GM12872 (cell line): ENCODE data around the gene GAS5.

ENCODE experiments used
- TF ChIP-seq, protein P1 (sequence below): IDR thresholded peaks from 3 replicates; pipeline ENCODE4 v1.5.1; 2011; ENCODE audit warnings: low read depth, mild to moderate bottlenecking, low read length, moderate library complexity; ENCODE audit not compliant: insufficient read depth

The GAS5 gene

GRCh38 chr1:173886746-173887611, 19.2 kb upstream of the GAS5 start:
- TF ChIP-seq, protein P1, sequence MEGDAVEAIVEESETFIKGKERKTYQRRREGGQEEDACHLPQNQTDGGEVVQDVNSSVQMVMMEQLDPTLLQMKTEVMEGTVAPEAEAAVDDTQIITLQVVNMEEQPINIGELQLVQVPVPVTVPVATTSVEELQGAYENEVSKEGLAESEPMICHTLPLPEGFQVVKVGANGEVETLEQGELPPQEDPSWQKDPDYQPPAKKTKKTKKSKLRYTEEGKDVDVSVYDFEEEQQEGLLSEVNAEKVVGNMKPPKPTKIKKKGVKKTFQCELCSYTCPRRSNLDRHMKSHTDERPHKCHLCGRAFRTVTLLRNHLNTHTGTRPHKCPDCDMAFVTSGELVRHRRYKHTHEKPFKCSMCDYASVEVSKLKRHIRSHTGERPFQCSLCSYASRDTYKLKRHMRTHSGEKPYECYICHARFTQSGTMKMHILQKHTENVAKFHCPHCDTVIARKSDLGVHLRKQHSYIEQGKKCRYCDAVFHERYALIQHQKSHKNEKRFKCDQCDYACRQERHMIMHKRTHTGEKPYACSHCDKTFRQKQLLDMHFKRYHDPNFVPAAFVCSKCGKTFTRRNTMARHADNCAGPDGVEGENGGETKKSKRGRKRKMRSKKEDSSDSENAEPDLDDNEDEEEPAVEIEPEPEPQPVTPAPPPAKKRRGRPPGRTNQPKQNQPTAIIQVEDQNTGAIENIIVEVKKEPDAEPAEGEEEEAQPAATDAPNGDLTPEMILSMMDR, result no peak

DNA sequence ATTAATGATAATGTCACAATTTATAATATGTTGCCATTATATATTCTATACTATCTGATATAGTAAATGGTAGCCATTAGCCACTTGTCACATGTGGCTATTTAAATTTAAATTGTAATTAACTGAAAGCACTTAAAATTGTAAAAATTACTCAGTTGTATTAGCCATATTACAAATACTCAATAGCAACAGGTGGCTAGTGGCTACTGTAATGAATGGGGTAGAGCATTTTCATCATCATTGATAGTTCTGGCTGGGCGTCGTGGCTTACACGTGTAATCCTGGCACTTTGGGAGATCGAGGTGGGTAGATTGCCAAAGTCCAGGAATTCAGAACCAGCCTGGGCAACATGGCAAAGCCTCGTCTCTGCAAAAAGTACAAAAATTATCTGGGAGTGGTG, 16.9 kb upstream of the GAS5 start:
- TF ChIP-seq, protein P1, result no peak

DNA sequence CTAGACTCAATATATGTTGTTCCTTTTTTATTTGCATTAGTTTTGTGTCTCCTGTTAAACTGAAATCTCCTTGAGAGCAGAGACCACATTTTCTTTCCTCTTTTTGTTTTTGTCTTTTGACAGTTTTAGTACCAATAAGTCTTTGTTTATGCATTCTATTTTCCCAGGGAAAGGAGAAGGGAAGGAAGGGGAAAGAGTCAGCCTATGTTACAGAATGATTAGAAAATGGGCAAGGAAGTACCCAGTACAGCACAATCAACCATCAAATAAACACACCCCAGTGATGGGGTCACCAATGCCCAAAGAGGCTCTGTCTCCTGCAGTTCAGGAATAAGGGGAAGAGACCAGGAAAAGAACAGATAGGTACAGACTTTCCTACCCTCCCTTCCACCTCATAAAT, 10.5 kb upstream of the GAS5 start:
- TF ChIP-seq, protein P1, result no peak

- TF ChIP-seq, protein P1, result no peak
Observed at GRCh38 chr1:173876732-173877131, 8.9 kb upstream of the GAS5 start.

GRCh38 chr1:173871500-173871899, 3.7 kb upstream of the GAS5 start:
- TF ChIP-seq, protein P1, result no peak

- TF ChIP-seq, protein P1, result no peak
Observed at GRCh38 chr1:173871091-173871490, 3.3 kb upstream of the GAS5 start.

GRCh38 chr1:173870252-173871075, 2.7 kb upstream of the GAS5 start:
- TF ChIP-seq, protein P1, result no peak
